ENCODE results near the gene RSU1.

Gene RSU1

GRCh38 chr10:16745061-16745460 lies 72.2 kb downstream of the RSU1 start:
- no peak for DNase-seq (ENCODE audit: low read depth in 1 of 2, low spot score in 1 of 2)

- DNase-seq (ENCODE audit: low read depth in 1 of 2, low spot score in 1 of 2): no peak
These were observed 74.9 kb downstream of the RSU1 start for GRCh38 chr10:16742165-16742960.

- DNase-seq (ENCODE audit: low read depth in 1 of 2, low spot score in 1 of 2): no peak
These were observed 75.7 kb downstream of the RSU1 start for GRCh38 chr10:16741540-16741939.

- no peak for DNase-seq (ENCODE audit: low read depth in 1 of 2, low spot score in 1 of 2)
These were observed 79.8 kb downstream of the RSU1 start for GRCh38 chr10:16737420-16737819.

- DNase-seq (ENCODE audit: low read depth in 1 of 2, low spot score in 1 of 2): no peak
These were observed 81.6 kb downstream of the RSU1 start for GRCh38 chr10:16735671-16736070.

- no peak for DNase-seq (ENCODE audit: low read depth in 1 of 2, low spot score in 1 of 2)
These were observed 84.8 kb downstream of the RSU1 start for GRCh38 chr10:16732376-16732775.

GRCh38 chr10:16728266-16728665 lies 89.0 kb downstream of the RSU1 start:
- DNase-seq (ENCODE audit: low read depth in 1 of 2, low spot score in 1 of 2): no peak

- no peak for DNase-seq (ENCODE audit: low read depth in 1 of 2, low spot score in 1 of 2)
These were observed 89.6 kb downstream of the RSU1 start for GRCh38 chr10:16727666-16728065.

GRCh38 chr10:16724509-16724908 lies 92.7 kb downstream of the RSU1 start:
- DNase-seq (ENCODE audit: low read depth in 1 of 2, low spot score in 1 of 2): no peak

- no peak for DNase-seq (ENCODE audit: low read depth in 1 of 2, low spot score in 1 of 2)
These were observed 96.4 kb downstream of the RSU1 start for GRCh38 chr10:16720812-16721211.

- DNase-seq (ENCODE audit: low read depth in 1 of 2, low spot score in 1 of 2): no peak
These were observed 99.4 kb downstream of the RSU1 start for GRCh38 chr10:16717622-16718395.

GRCh38 chr10:16716051-16716450 lies 101.2 kb downstream of the RSU1 start:
- DNase-seq (ENCODE audit: low read depth in 1 of 2, low spot score in 1 of 2): no peak

- DNase-seq (ENCODE audit: low read depth in 1 of 2, low spot score in 1 of 2): no peak
These were observed 103.9 kb downstream of the RSU1 start for GRCh38 chr10:16713290-16713689.

- DNase-seq (ENCODE audit: low read depth in 1 of 2, low spot score in 1 of 2): no peak
These were observed 104.3 kb downstream of the RSU1 start for GRCh38 chr10:16712883-16713282.

- DNase-seq (ENCODE audit: low read depth in 1 of 2, low spot score in 1 of 2): no peak
These were observed 116.9 kb downstream of the RSU1 start for GRCh38 chr10:16700331-16700730.

GRCh38 chr10:16699435-16700057 lies 117.7 kb downstream of the RSU1 start:
- no peak for DNase-seq (ENCODE audit: low read depth in 1 of 2, low spot score in 1 of 2)

- no peak for DNase-seq (ENCODE audit: low read depth in 1 of 2, low spot score in 1 of 2)
These were observed 118.8 kb downstream of the RSU1 start for GRCh38 chr10:16698461-16698860.

- DNase-seq (ENCODE audit: low read depth in 1 of 2, low spot score in 1 of 2): no peak
These were observed 126.8 kb downstream of the RSU1 start for GRCh38 chr10:16690417-16690816.

- DNase-seq (ENCODE audit: low read depth in 1 of 2, low spot score in 1 of 2): no peak
These were observed 127.5 kb downstream of the RSU1 start for GRCh38 chr10:16689696-16690095.

GRCh38 chr10:16689227-16689626 lies 128.0 kb downstream of the RSU1 start:
- no peak for DNase-seq (ENCODE audit: low read depth in 1 of 2, low spot score in 1 of 2)

GRCh38 chr10:16686054-16686902 lies 130.9 kb downstream of the RSU1 start:
- no peak for DNase-seq (ENCODE audit: low read depth in 1 of 2, low spot score in 1 of 2)
